Uterus (tissue), 4 donors: ENCODE measurements around the gene DTD1. TPM values are rescaled to one million over a fixed set of nuclear protein-coding genes. Genes with fewer than 3 reads are reported as not detected.
A peak's percentile ranks its signal among the peaks of the same experiment; 100 is the strongest.

Experiments
- DNase-seq, 2 donors: peaks; one replicate each; pipeline ENCODE4 v3.0.0-alpha.2; 2019 to 2020
- H3K27ac ChIP-seq, 2 donors: fragments of 200-600 bp; sonication (generic); 1 replicate in 1 of 2; 2 replicates in 1 of 2; pipeline ENCODE4 v1.5.1; 2016 to 2018
- H3K27me3 ChIP-seq, 2 donors: fragments of 200-600 bp; sonication (generic); one replicate each; pipeline ENCODE4 v1.5.1; 2018 to 2019; ENCODE audit warnings: control low read depth in 1 of 2
- H3K36me3 ChIP-seq, 2 donors: fragments of 200-600 bp; sonication (generic); one replicate each; pipeline ENCODE4 v1.5.1; 2019; ENCODE audit warnings: control low read depth in 1 of 2
- H3K4me1 ChIP-seq, 2 donors: fragments of 200-600 bp; sonication (generic); one replicate each; pipeline ENCODE4 v1.5.1; 2018 to 2019; ENCODE audit warnings: control low read depth in 1 of 2
- H3K4me3 ChIP-seq, 2 donors: fragments of 200-600 bp; sonication (generic); 1 replicate in 1 of 2; 2 replicates in 1 of 2; pipeline ENCODE4 v1.5.1; 2018 to 2019; ENCODE audit warnings: mild to moderate bottlenecking in 1 of 2
- H3K9me3 ChIP-seq, 2 donors: fragments of 200-600 bp; sonication (generic); one replicate each; pipeline ENCODE4 v1.5.1; 2019; ENCODE audit warnings: control low read depth in 1 of 2
- CTCF ChIP-seq, 4 experiments: fragments of 200-600 bp in 2 of 4; fragments of 450-650 bp in 2 of 4; sonication (generic) in 2 of 4; IDR thresholded peaks; one replicate each; pipeline ENCODE4 v1.5.1; 2016 to 2019; ENCODE audit warnings: antibody characterized with exemption in 4 of 4, mild to moderate bottlenecking in 2 of 4, moderate library complexity in 1 of 4
- POLR2A ChIP-seq, 2 donors: fragments of 450-650 bp; IDR thresholded peaks; one replicate each; pipeline ENCODE4 v1.6.1; 2016; ENCODE audit warnings: antibody characterized with exemption in 2 of 2, mild to moderate bottlenecking in 1 of 2, moderate library complexity in 1 of 2
- intact Hi-C: fragments of 100-400 bp; cut with DNase I; formaldehyde crosslinking; loops from one replicate; pipeline ENCODE4 v1.15.1; 2023; ENCODE audit warnings: low total_unique reads
- total RNA-seq, 4 donors: library from RNA; depleted of rRNA in 3 of 4; stranded (reverse); fragments of >200 nt in 3 of 4; gene quantifications; one replicate each; pipeline versions ENCODE4 v1.1.0 to v1.2.4, GENCODE V29; 2014 to 2023
- donor health status: DM: yes; HTN: yes; CAD: no.

Gene DTD1
- total RNA-seq, 4 donors from 2014 or later = 23.4 to 38.3 (median 30.7) TPM

GRCh38 chr20:18724788-18725464 is 137.1 kb downstream of the DTD1 start:
- Histone ChIP-seq H3K9me3 (no peaks in the 10 kb centered on the region), H3K27me3 (no peaks in the 10 kb centered on the region), H3K4me1 (no peaks in the 10 kb centered on the region), H3K36me3 (no peaks in the 10 kb centered on the region), H3K27ac (no peak overlapping the region), H3K4me3 (no peak overlapping the region)
- TF ChIP-seq POLR2A (IDR thresholded peaks at IDR 0.05) = no peak
- TF ChIP-seq CTCF (IDR thresholded peaks at IDR 0.05) = no peak
- intact Hi-C loops = no loop called here
- DNase-seq = no peak

- TF ChIP-seq POLR2A (IDR thresholded peaks at IDR 0.05) = no peak
- TF ChIP-seq CTCF (IDR thresholded peaks at IDR 0.05) = no peak
Observed at GRCh38 chr20:18727032-18727508, 139.2 kb downstream of the DTD1 start.

GRCh38 chr20:18728165-18728869 is 140.5 kb downstream of the DTD1 start:
- Histone ChIP-seq H3K4me3 (no peak overlapping the region), H3K27me3 (no peaks in the 10 kb centered on the region), H3K4me1 (no peaks in the 10 kb centered on the region), H3K27ac (no peak overlapping the region), H3K36me3 (no peaks in the 10 kb centered on the region), H3K9me3 (no peaks in the 10 kb centered on the region)
- DNase-seq = peak in 1 of 2 donors; percentile 9
- intact Hi-C loops = no loop called here
- no peak for TF ChIP-seq CTCF (IDR thresholded peaks at IDR 0.05)
- TF ChIP-seq POLR2A (IDR thresholded peaks at IDR 0.05) = no peak

More at GRCh38 chr20:18727032-18727508, 139.2 kb downstream of the DTD1 start:
- Histone ChIP-seq H3K27ac (no peak overlapping the region), H3K4me1 (no peaks in the 10 kb centered on the region), H3K36me3 (no peaks in the 10 kb centered on the region), H3K4me3 (no peak overlapping the region), H3K27me3 (no peaks in the 10 kb centered on the region), H3K9me3 (no peaks in the 10 kb centered on the region)
- intact Hi-C loops = no loop called here
- DNase-seq = no peak

GRCh38 chr20:18728870-18729224 is 141.0 kb downstream of the DTD1 start:
- Histone ChIP-seq H3K9me3 (no peaks in the 10 kb centered on the region), H3K4me1 (no peaks in the 10 kb centered on the region), H3K27ac (no peak overlapping the region), H3K36me3 (no peaks in the 10 kb centered on the region), H3K4me3 (no peak overlapping the region), H3K27me3 (no peaks in the 10 kb centered on the region)
- DNase-seq = peak in 1 of 2 donors; percentile 9
- intact Hi-C loops = no loop called here
- TF ChIP-seq CTCF (IDR thresholded peaks at IDR 0.05) (no peak), POLR2A (IDR thresholded peaks at IDR 0.05) (no peak)

- no peaks in the 10 kb centered on the region for H3K9me3 ChIP-seq
- no peak for TF ChIP-seq CTCF (IDR thresholded peaks at IDR 0.05)
- no peak for TF ChIP-seq POLR2A (IDR thresholded peaks at IDR 0.05)
- no peak overlapping the region for H3K4me3 ChIP-seq
- H3K36me3 ChIP-seq = no peaks in the 10 kb centered on the region
- intact Hi-C loops = no loop called here
- H3K27ac ChIP-seq = no peak overlapping the region
- no peaks in the 10 kb centered on the region for H3K27me3 ChIP-seq
- no peak for DNase-seq
- no peaks in the 10 kb centered on the region for H3K4me1 ChIP-seq
Observed at GRCh38 chr20:18729231-18729825, 141.5 kb downstream of the DTD1 start.
